ENCODE data around the gene PIEZO1.
"Not testable (repeated sequence)": the region's sequence is repeated elsewhere in the genome, so short reads cannot be mapped to it uniquely, and the experiment has no call there.

PIEZO1 gene

GRCh38 chr16:88803264-88803987 lies 18.4 kb upstream of the PIEZO1 start, which contains the start of gene CDT1:
TSS of gene CDT1 (plus strand) at chr16:88803789. CDS start at chr16:88803832, 43 bp downstream.
- DNase-seq, result peak; percentile 98

DNA sequence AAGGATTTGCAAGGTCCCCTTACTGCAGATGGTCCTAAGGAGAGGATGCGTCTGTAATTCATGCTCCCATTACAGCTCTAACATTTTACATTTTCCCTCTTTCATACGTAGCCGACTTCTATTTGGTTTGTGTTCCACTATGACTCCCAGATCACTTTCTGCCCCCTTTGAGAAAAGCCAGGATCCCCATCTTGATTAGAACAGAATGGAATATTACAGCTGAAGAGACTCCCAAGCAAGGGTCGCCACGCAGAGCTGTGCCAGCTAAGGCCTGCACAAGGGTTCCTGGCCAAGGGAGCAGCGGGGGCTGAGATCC lies 15.2 kb upstream of the PIEZO1 start:
- DNase-seq, result no peak

DNA sequence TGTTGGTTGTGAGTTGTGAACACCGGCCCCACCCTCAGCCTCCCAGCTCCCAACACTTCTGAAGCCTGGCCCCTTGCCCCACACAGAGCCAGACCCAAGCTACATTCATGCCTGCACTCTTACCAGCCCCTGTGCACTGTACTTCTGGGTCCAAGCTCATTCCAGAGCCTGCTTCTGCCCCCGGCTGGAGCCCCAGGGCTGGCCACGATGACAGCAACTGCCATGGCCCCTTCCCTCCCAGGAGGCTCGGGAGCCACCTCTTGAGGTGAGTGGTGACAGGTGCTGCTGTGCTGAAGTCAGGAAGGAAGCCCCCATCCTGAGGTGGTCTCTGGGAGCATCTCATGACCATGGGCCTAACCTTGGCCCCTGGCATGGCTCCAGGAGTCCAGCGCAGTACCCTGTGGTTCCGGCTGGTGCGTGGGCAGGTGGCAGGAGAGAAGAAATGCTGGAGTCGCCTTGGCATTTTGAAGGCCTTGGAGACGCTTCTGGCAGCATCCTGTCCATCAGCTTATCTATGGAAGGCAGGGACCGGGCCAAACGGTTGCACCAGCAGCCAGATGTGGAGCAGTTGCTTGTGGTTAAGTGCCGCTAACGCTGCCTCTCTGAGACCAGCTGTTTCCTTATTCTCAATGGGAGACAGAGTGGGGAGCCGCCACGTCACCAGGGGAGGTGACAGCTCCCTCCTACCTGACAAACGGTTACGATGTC lies 14.7 kb upstream of the PIEZO1 start:
- DNase-seq, result no peak

GRCh38 chr16:88798772-88799455 lies 13.9 kb upstream of the PIEZO1 start:
- DNase-seq, result no peak

DNA sequence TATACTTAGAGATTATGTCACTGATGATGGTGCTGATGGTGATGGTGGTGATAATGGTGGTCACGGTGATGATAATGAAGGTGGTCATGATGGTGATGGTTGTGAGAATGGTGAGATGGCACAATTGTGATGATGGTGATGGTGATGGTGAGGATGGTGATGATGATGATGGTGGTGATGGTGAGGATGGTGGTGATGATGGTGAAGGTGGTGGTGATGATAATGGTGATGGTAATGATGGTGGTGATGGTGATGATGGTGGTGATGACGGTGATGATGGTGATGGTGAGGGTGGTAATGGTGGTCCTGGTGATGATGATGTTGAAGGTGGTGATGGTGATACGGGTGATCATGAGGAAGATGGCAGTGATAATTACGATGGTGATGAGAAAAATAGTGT lies 13.1 kb upstream of the PIEZO1 start:
- no peak for DNase-seq

- no peak for DNase-seq
Observed at GRCh38 chr16:88796278-88796677, 11.3 kb upstream of the PIEZO1 start.

- DNase-seq, result no peak
Observed at GRCh38 chr16:88793251-88793954, 8.4 kb upstream of the PIEZO1 start.

GRCh38 chr16:88792668-88793250 lies 7.7 kb upstream of the PIEZO1 start:
- no peak for DNase-seq

DNA sequence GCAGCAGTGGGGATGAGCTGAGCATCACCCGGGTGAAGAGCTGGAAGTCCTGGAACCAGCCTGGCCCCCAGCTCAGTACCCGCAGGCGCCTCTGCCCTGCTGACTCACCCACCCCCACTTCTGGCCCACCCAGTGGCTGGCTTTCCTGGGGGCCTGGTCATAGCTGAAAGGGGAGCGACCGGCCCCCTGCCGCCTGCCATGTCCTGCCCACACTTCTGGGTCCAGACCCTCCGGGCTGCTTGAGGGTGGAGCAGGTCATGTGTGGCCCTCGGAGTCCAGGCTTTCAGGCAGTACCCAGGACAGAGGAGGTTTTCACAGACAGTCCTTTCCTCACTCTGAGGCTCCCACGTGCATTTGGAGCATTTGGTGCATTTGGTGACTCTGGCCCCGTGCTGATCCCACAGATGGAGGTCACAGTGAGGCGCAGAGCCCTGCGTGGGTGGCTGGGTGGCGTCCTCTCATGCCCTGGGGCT lies 7.1 kb upstream of the PIEZO1 start:
- no peak for DNase-seq

DNA sequence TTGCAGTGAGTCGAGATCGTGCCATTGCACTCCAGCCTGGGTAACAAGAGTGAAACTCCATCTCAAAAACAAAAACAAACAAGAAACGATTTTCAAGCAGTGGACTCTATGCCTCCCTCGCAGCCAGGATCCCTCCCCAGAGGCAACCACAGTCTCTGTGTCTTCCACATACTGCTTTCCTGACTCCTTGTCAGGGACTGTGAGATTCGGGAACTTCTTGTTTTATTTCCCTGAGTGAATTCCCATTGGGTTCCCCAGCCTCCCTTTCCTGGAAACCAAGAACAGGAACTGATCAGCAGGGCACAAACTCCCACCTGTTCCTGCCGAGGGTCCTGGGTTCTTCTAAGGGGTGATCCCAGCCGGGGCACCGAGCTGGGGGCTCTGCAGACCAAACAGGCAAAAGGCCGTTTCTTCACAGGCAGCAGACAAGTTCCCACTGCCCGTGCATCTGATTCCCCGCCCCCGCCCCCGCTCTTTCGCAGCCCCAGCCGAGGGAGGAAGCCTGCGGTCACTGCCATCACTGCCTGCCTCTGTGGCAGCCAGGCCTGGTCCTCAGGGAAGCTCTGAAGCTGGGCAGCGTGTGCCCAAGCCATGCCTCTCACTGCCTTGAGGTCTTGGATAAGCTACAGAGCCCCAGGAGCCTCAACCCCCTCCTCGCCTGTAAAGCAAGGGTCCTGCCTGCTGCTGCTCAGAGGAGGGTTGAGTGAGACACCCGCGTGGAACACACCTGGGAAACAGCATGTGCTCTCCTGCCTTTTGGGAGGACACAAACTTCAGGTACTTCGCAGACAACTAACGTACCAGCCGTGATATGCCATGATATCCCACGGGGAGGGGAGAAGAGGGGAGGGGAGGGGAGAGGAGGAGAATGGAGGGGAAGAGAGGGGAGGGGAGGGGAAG lies 5.5 kb upstream of the PIEZO1 start:
- peak; percentile 82 for DNase-seq

DNA sequence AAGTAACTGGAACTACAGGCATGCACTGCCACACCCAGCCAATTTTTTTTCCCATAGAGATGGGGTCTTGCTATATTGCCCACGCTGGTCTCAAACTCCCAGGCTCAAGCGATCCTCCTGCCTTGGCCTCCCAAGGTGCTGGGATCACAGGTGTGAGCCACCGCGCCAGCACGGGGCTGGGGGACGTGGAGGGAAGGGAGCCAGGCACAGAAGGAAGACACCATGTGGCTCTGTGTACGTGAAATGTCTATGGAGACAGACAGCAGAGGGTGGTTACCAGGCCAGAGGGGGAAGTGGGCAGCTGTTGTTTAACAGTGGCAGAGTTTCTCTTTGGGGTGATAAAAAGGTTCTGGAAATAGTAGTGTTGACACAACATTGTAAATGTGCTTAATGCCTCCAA lies 4.6 kb upstream of the PIEZO1 start:
- DNase-seq, result no peak

GRCh38 chr16:88788749-88789148 lies 3.7 kb upstream of the PIEZO1 start:
- not testable (repeated sequence) for DNase-seq

DNA sequence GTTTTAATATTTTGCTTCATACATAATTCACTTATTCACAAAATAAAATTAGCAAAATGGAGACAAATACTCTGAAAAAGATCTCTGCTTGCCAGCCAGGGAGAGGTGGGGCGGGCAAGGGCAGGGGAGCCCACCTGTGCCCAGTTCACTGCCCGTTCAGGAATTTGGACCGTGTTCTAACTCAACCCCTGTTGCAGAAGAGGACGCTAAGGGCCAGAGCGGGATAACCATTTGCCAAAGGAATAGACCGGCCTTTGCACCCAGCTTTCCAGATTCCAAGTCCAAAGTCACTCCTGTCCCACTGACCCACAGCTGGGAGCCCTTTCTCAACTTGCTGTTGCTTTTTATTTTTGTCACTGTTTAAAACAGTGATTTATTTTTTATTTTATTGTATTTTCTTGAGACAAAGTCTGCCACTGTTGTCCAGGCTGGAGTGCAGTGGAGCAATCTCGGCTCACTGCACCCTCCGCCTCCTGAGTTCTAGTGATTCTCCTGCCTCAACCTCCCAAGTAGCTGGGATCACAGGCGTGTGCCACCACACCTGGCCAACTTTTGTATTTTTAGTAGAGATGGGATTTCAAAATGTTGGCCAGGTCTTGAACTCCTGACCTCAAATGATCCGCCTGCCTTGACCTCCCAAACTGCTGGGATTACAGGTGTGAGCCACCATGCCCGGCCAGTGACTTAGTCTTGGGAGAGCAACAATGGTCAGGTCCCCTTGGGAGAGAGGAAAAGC lies 2.7 kb upstream of the PIEZO1 start:
- no peak for DNase-seq

DNA sequence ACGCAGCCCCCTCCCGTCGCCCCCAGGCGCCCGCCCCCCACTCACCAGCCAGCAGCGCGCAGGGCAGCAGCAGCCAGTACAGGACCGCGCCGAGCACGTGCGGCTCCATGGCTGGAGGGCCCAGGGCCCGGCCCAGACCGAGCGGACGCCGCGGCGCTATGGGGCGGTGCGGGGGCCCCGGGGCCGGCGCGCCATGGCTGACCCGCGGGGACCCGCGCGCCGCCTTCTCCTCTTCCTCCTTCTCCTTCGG lies 239 bp downstream of the PIEZO1 start:
- no peak for DNase-seq

GRCh38 chr16:88784074-88784855 lies 755 bp downstream of the PIEZO1 start:
- peak; percentile 73 for DNase-seq

DNA sequence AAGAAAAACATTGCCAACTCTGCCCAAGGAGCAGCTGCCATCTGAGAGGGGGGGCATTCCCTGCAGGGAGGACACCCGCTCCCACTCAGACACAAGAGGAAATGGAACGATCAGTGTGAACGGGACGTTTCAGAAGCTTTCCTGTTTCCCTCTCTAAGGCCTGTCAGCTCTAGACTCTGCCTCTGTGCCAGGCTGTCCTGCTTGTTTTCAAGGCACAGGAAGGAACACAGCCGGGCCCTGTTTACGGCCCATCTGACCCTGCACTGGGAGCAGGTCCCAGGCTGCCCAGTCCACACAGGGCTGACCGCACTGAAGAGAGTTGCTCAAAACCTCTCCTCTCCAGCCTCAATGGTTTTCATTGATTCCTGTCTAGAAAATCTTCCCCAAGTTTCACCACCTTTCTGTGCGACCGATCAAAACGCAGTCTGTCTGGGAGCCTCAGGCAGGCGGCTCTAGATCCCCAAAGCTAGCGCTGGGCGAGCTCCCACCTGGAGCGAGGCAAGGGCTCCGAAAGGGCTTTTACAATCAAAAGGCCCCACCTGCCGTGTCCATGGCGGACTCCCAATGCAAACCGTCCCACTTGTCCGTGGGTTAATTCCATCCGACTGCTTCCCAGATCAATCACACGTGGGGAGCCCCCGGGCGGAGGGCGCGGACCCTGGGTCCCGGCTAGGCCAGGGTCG lies 1.5 kb downstream of the PIEZO1 start:
- DNase-seq, result no peak

DNA sequence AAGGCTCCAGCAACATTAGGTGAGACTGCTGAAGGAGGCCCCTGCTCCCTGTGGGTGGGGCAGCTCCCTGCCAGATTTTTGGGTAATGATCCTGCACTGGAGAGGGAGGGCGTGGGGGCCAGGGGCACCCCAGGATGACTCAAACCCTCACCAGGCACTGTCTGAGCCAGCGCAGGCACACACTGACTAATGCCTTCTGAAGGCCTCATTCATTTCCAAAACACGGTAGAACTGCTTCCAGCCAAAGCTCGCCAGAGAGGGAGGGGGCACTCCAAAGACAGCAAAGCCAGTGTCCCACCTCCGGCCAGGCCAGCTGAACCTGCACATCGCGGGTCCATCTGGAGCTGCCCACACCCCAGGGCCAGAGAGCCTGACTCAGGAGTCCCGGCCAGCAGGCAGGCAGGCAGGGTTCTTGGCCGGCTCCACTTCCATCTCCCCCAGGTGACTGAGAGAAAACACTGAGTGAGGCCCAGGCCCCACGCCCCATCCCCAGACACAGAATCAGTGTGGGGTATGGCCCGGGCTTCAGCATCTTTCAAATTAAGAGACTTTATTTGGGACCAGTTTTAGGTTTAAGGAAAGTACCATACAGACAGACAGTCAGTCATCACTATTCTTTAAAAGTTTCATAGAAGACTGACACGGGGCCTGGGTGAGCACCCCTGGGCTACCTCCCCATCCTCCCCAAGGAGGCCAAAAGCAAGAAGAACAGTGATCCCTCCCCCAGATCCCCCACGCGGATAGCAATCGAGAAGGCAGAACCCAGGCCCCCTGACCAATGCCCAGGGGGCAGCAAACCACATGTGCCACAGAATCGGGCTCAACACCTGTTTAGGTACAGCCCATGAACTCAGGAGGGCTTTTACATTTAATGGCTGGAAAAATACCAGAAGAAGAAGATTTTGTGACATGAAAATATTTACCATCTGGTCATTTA lies 2.3 kb downstream of the PIEZO1 start:
- DNase-seq, result peak; percentile 85
